Esophagus squamous epithelium (tissue), 5 donors: Measurements from ENCODE around the gene DLL1. TPM values are rescaled to one million over a fixed set of nuclear protein-coding genes. Genes with fewer than 3 reads are reported as not detected.
A peak's percentile ranks its signal among the peaks of the same experiment; 100 is the strongest.

Experiments
- DNase-seq: peaks from one replicate; lab custom pipeline; 2025; lab: John Stamatoyannopoulos, UW
- H3K27ac ChIP-seq, 4 donors: fragments of 200-600 bp; sonication (generic); one replicate each; pipeline ENCODE4 v1.5.1; 2016 to 2019; ENCODE audit warnings: mild to moderate bottlenecking in 1 of 4
- H3K27me3 ChIP-seq, 4 donors: fragments of 200-600 bp; sonication (generic); 1 replicate in 3 of 4; 2 replicates in 1 of 4; pipeline versions ENCODE4 v1.5.1 to v1.6.0; 2017 to 2021; ENCODE audit warnings: antibody characterized with exemption in 1 of 4
- H3K36me3 ChIP-seq, 3 donors: fragments of 200-600 bp; sonication (generic); one replicate each; pipeline ENCODE4 v1.5.1; 2016 to 2019
- H3K4me1 ChIP-seq, 3 donors: fragments of 200-600 bp; sonication (generic); one replicate each; pipeline ENCODE4 v1.5.1; 2017 to 2019
- H3K4me3 ChIP-seq, 4 donors: fragments of 200-600 bp; sonication (generic); 1 replicate in 3 of 4; 2 replicates in 1 of 4; pipeline ENCODE4 v1.5.1; 2016 to 2019; ENCODE audit warnings: mild to moderate bottlenecking in 2 of 4, moderate library complexity in 1 of 4
- H3K9me3 ChIP-seq, 3 donors: fragments of 200-600 bp; sonication (generic); one replicate each; pipeline ENCODE4 v1.5.1; 2016 to 2019
- CTCF ChIP-seq, 6 experiments: fragments of 450-650 bp in 4 of 6; fragments of 200-600 bp in 2 of 6; sonication (generic) in 2 of 6; IDR thresholded peaks; one replicate each; pipeline ENCODE4 v1.5.1; 2016 to 2019; ENCODE audit warnings: antibody characterized with exemption in 6 of 6, mild to moderate bottlenecking in 4 of 6, moderate library complexity in 4 of 6
- POLR2A ChIP-seq, 4 donors: fragments of 450-650 bp; IDR thresholded peaks; one replicate each; pipeline ENCODE4 v1.6.1; 2017; ENCODE audit warnings: antibody characterized with exemption in 4 of 4, mild to moderate bottlenecking in 4 of 4, moderate library complexity in 3 of 4
- WGBS, 2 donors: methylation state at CpG; one replicate each; pipeline ENCODE4 v1.1.5; 2018; 5-methylcytosine and 5-hydroxymethylcytosine counted together
- intact Hi-C: fragments of 100-400 bp; cut with DNase I; formaldehyde crosslinking; loops from one replicate; pipeline ENCODE4 v1.15.0; 2022
- total RNA-seq, 4 donors: library from RNA; depleted of rRNA; stranded (reverse); fragments of >200 nt; gene quantifications; one replicate each; pipeline ENCODE4 v1.1.0, GENCODE V29; 2016
- donor health status: DM: yes; HTN: yes; CAD: no.

DLL1 gene
- total RNA-seq, 4 donors from 2014 or later = 8.3 to 37.6 (median 15.1) TPM

DNA sequence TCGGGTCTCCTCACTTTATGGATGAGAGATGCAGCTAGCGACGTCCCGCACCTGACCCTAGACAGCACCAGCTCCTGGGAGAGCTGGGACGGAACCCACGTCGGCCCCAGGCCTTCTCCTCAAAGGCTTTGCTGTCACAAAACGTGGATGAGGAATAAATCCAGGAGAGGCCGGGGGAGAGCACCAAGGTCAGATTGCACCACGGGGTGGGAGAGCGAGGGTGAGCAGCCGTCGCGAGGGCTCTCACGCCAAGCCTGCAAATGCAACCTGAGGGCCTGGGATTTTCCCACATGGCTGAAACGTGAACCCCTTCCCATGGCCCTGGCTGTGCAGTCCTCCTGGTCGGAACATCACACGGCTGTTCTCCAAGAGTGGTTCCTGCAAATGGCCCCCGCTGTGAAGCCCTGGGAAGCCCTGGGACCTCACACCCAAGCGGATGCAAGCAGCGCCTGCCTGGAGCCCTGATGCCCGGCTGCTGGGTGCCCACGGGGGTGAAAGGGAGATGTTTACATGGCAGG, 45.3 kb downstream of the DLL1 start:
- TF ChIP-seq CTCF (IDR thresholded peaks at IDR 0.05) = no peak
- no peak for TF ChIP-seq POLR2A (IDR thresholded peaks at IDR 0.05)
- intact Hi-C loops = no loop called here
- H3K36me3 ChIP-seq = no peaks in the 10 kb centered on the region
- H3K9me3 ChIP-seq = no peaks in the 10 kb centered on the region
- peaks cover 5 to 14% (median 10%) of the 10 kb centered on the region in 3 donors for H3K4me1 ChIP-seq
- no peak overlapping the region for H3K27ac ChIP-seq
- H3K4me3 ChIP-seq = no peak overlapping the region
- DNase-seq = no peak
- H3K27me3 ChIP-seq = peaks cover 0 to 54% (median 0%) of the 10 kb centered on the region in 4 donors
- WGBS, 2 donors = 90 to 100% methylated on average over 2 to 8 of the region's 23 CpGs

DNA sequence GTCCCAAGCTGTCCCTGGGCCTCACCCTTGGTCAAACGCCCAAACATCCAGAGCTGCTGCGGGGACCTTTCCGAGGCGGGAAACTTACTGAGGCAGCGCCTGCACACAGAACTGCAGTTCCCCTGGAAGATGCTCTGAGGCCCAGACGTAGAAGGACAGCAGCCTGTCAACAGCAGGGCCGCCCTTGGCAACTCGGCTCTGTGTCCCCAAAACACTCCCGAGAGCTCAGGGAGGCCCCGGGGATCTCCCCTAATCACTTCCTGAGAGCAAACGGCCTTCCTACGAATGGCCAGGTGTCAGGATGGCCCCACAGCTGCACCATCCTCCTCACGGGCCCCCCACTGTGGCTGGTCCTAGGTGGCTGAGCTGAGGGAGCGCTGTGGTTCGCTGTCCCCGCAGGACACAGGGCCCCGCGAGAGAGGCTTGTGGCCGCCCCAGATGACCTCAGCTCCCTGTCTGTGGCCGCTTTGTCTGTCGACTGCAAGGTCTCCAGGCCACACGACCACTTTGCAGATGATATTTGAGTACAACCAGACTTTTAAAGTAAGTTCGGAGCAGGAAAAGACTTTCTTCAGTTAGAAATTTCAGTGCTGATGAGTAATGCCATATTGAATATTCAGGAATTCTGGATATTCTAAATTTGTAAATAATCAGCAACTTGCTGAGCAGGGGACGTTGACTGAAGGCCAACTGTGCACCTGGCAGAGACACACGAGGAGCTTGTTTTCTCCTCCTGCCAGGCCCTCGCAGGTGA, 46.0 kb downstream of the DLL1 start:
- H3K36me3 ChIP-seq = no peaks in the 10 kb centered on the region
- WGBS, 2 donors = 64 to 67% methylated on average over 12 to 19 of the region's 26 CpGs
- H3K27me3 ChIP-seq = peaks cover 0 to 57% (median 0%) of the 10 kb centered on the region in 4 donors
- TF ChIP-seq CTCF (IDR thresholded peaks at IDR 0.05) = no peak
- TF ChIP-seq POLR2A (IDR thresholded peaks at IDR 0.05) = no peak
- intact Hi-C loops = no loop called here
- no peaks in the 10 kb centered on the region for H3K9me3 ChIP-seq
- peaks cover 5 to 9% (median 6%) of the 10 kb centered on the region in 3 donors for H3K4me1 ChIP-seq
- H3K27ac ChIP-seq = no peak overlapping the region
- no peak overlapping the region for H3K4me3 ChIP-seq
- no peak for DNase-seq

- Histone ChIP-seq H3K27me3 (peaks cover 0 to 55% (median 0%) of the 10 kb centered on the region in 4 donors), H3K27ac (peak overlapping the region in 1 of 4 donors; percentile 5), H3K4me3 (peak overlapping the region in 1 of 4 donors; percentile 32), H3K36me3 (no peaks in the 10 kb centered on the region), H3K4me1 (peaks cover 5 to 9% (median 6%) of the 10 kb centered on the region in 3 donors), H3K9me3 (no peaks in the 10 kb centered on the region)
- no peak for DNase-seq
- 62 to 83% methylated on average over 17 to 20 of the region's 21 CpGs for WGBS, 2 donors
- no peak for TF ChIP-seq CTCF (IDR thresholded peaks at IDR 0.05)
- no peak for TF ChIP-seq POLR2A (IDR thresholded peaks at IDR 0.05)
- intact Hi-C loops = no loop called here
Observed at GRCh38 chr6:170243791-170244291, 47.0 kb downstream of the DLL1 start.

- 78 to 81% methylated on average over 7 of the region's 7 CpGs for WGBS, 2 donors
- no peaks in the 10 kb centered on the region for H3K36me3 ChIP-seq
- intact Hi-C loops = no loop called here
- peak overlapping the region in 1 of 4 donors; percentile 5 for H3K27ac ChIP-seq
- peaks cover 5 to 9% (median 6%) of the 10 kb centered on the region in 3 donors for H3K4me1 ChIP-seq
- TF ChIP-seq CTCF (IDR thresholded peaks at IDR 0.05) (no peak), POLR2A (IDR thresholded peaks at IDR 0.05) (no peak)
- H3K4me3 ChIP-seq = no peak overlapping the region
- H3K9me3 ChIP-seq = no peaks in the 10 kb centered on the region
- H3K27me3 ChIP-seq = peaks cover 0 to 55% (median 0%) of the 10 kb centered on the region in 4 donors
- no peak for DNase-seq
Observed at GRCh38 chr6:170243386-170243785, 47.5 kb downstream of the DLL1 start.
